GM06990 (cell line): ENCODE measurements around the gene INSYN2A.

Source experiments
- DNase-seq: peaks from one replicate; pipeline ENCODE4 v3.0.0-alpha.2; 2011; ENCODE audit not compliant: insufficient read length; ENCODE audit errors: extremely low read depth
- H3K27me3 ChIP-seq: replicated peaks from 2 replicates; pipeline ENCODE4 v1.6.0; 2011; ENCODE audit warnings: low read length; ENCODE audit not compliant: control insufficient read depth, insufficient read depth
- H3K36me3 ChIP-seq: 2 replicates; pipeline ENCODE4 v1.5.1; 2011; ENCODE audit warnings: low read length; ENCODE audit not compliant: control insufficient read depth, insufficient read depth
- H3K4me3 ChIP-seq: replicated peaks from 2 replicates; pipeline ENCODE4 v1.5.1; 2011; ENCODE audit warnings: low read depth, mild to moderate bottlenecking, control low read depth, low read length
- TF ChIP-seq, protein P1 (sequence below): IDR thresholded peaks from 2 replicates; pipeline ENCODE4 v1.5.1; 2011; ENCODE audit warnings: low read length, control low read depth, mild to moderate bottlenecking, inconsistent platforms; ENCODE audit not compliant: insufficient read depth, poor library complexity, severe bottlenecking

INSYN2A gene

DNA sequence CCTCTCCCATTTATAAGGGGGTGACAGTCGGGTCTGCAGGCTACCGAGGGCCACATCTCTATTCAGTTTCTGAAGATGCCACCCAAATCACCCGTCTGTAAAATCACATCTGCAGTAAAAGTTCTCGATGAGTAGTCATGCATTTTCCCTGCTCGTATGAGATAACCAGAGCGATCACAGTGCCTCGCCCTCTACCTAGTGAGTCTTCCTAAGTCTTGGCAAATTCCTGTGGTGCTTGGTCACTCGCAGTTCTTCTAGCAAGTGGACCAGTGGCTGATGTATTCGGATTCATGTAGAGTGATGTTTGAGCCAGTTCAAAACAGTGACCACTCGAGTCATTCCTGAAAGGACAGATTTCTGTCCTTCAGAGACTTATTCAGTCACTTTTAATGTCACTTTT is 44.9 kb downstream of the INSYN2A start:
- no peak overlapping the region for H3K4me3 ChIP-seq
- no peaks in the 10 kb centered on the region for H3K27me3 ChIP-seq
- H3K36me3 ChIP-seq = no peaks in the 10 kb centered on the region
- no peak for DNase-seq
- TF ChIP-seq, protein P1, sequence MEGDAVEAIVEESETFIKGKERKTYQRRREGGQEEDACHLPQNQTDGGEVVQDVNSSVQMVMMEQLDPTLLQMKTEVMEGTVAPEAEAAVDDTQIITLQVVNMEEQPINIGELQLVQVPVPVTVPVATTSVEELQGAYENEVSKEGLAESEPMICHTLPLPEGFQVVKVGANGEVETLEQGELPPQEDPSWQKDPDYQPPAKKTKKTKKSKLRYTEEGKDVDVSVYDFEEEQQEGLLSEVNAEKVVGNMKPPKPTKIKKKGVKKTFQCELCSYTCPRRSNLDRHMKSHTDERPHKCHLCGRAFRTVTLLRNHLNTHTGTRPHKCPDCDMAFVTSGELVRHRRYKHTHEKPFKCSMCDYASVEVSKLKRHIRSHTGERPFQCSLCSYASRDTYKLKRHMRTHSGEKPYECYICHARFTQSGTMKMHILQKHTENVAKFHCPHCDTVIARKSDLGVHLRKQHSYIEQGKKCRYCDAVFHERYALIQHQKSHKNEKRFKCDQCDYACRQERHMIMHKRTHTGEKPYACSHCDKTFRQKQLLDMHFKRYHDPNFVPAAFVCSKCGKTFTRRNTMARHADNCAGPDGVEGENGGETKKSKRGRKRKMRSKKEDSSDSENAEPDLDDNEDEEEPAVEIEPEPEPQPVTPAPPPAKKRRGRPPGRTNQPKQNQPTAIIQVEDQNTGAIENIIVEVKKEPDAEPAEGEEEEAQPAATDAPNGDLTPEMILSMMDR = no peak

DNA sequence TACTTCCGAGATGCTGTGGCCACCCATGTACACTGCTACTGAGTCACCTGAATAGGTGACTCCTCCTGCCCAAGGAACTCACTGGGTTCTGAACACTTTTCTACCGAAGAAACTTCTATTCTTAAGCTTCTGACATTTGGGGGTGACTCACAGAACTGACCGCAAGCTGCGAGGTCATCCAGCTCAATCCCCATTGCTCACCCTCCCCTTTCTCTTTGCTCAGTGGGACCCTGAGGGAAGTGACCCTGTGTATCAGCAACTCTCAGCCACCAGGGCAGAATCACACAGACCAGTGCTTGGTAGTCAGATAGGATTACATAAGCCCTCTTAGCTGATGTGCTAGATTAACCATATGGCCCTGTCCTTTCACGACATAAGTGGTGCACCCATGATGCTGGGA is 46.3 kb downstream of the INSYN2A start:
- TF ChIP-seq, protein P1 = no peak
- Histone ChIP-seq H3K4me3 (no peak overlapping the region), H3K36me3 (no peaks in the 10 kb centered on the region), H3K27me3 (no peaks in the 10 kb centered on the region)
- DNase-seq = no peak

DNA sequence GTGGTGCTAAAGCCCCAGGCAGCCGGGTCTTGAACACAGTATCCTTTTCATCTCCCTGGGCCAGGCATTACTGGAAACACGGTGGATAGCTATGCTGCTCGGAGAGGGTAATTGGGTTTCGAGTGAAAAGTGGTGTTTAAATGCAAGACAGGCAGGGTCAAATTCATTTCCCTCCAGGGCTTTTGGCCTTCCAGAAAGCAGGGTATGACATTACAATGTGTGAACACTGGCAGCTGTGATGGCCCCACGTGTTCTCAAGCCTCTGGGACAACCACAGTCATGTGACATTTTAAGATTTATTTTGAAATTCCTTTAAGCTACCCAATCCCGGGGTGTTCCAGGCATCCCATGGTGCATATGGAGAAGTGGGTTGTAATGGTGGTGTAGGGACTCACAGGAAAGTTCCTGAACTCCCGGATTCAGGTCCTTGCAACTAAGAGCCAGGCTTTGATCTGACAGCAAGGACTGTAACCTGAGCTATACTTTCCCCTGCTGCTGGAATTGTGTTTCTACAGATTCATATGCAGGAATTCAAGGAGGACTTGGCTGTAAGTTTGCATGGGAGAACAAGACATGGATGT is 46.8 kb downstream of the INSYN2A start:
- TF ChIP-seq, protein P1 = no peak
- Histone ChIP-seq H3K4me3 (no peak overlapping the region), H3K36me3 (no peaks in the 10 kb centered on the region), H3K27me3 (no peaks in the 10 kb centered on the region)
- DNase-seq = no peak

DNA sequence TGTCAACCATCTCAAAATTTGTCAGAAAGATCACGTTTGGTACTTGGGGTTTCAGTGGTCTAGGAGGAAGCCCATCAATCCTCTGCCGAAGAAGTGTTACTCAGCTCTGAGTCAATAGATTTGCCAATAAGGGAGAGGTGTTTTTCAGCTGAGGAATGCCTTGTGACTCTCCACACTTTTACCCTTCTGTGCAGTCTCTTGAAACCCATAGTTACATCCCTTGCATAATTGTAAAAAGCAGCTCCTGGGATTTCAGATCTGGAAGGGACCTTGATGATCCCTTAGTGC is 47.5 kb downstream of the INSYN2A start:
- TF ChIP-seq, protein P1 = no peak
- Histone ChIP-seq H3K36me3 (no peaks in the 10 kb centered on the region), H3K27me3 (no peaks in the 10 kb centered on the region), H3K4me3 (no peak overlapping the region)
- no peak for DNase-seq

DNA sequence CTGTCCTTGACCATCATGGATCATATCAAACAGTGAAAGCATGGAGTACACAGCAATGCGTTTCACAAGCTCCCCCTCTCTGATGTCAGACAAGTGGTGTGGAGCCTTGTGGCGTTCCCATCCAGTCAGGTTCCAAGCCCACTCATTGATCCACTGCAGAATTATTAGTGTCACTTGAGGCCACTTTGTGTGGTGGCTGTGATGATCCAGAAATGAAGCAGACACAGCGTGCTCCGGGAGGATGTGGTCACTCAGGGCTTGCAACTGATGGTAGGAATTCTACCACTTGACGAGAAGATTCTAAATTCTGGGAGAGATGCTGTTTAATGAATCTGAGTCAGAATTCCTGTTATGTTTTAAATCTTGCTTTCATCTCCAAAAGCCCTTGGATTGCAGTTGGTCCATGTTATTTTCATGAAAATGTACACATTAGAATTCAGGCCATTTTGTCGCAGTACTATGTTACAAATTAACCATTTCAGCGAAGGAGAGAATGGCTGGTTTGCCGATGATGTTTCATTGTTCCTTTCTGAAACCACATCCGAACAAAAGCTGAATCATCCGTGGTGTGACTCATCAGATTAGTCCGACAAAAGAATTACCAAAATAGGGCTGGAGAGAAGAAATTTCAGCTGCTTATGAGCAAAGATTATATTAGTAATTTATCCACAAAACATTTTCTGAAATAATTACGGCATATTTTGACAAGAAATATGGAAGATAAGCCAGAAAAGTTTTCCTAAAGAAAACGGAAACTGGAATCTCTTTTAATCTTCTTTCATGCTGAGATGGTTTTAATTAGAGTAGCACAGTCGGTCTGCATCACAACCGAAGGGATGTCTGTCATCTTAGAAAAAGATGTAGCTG is 48.1 kb downstream of the INSYN2A start:
- no peak for DNase-seq
- no peak overlapping the region for H3K4me3 ChIP-seq
- H3K36me3 ChIP-seq = no peaks in the 10 kb centered on the region
- H3K27me3 ChIP-seq = no peaks in the 10 kb centered on the region
- TF ChIP-seq, protein P1 = no peak
